ENCODE data around the gene EDAR. TPM values are rescaled to one million over a fixed set of nuclear protein-coding genes. Genes with fewer than 3 reads are reported as not detected.

EDAR gene
- polyA plus RNA-seq, 3 donors = not detected

- Histone ChIP-seq H3K4me1 (ENCODE audit: control insufficient read depth in 1 of 2, insufficient read depth in 2 of 2, low read length in 2 of 2) (no peaks in the 10 kb centered on the region), H3K79me2 (ENCODE audit: insufficient read depth, low read length) (no peaks in the 10 kb centered on the region), H3K36me3 (replicated peaks in 1 of 2; ENCODE audit: control insufficient read depth in 1 of 2, insufficient read depth in 2 of 2, low read length in 2 of 2) (no peaks in the 10 kb centered on the region), H3K9me3 (replicated peaks in 1 of 2; ENCODE audit: control insufficient read depth in 1 of 2, insufficient read depth in 1 of 2, low read length in 2 of 2) (no peaks in the 10 kb centered on the region), H4K20me1 (ENCODE audit: insufficient read depth, low read length) (no peaks in the 10 kb centered on the region), H3K4me3 (replicated peaks in 1 of 3; ENCODE audit: low read depth in 2 of 3, low read length in 3 of 3) (no peak overlapping the region), H2AFZ (ENCODE audit: insufficient read depth, low read depth, low read length, poor library complexity, severe bottlenecking) (no peak overlapping the region), H3K9ac (ENCODE audit: insufficient read depth, low read length, poor library complexity, severe bottlenecking) (no peak overlapping the region), H3K27me3 (ENCODE audit: control insufficient read depth in 2 of 2, insufficient read depth in 2 of 2, low read length in 2 of 2) (no peaks in the 10 kb centered on the region), H3K4me2 (replicated peaks; ENCODE audit: extremely low read depth, low read length, poor library complexity, severe bottlenecking) (no peak overlapping the region), H3K27ac (ENCODE audit: low read depth in 1 of 2, low read length in 2 of 2) (no peak overlapping the region)
- 99% methylated on average over 8 of the region's 11 CpGs for WGBS (ENCODE audit: insufficient coverage)
- H3K9me3 Mint-ChIP-seq = no peaks in the 10 kb centered on the region
- H3K27me3 Mint-ChIP-seq (ENCODE audit: low read depth in 3 of 3) = peaks cover 0 to 1% (median 0%) of the 10 kb centered on the region in 3 donors
- H3K36me3 Mint-ChIP-seq = no peaks in the 10 kb centered on the region
- no peak for TF ChIP-seq CTCF (IDR thresholded peaks at IDR 0.05)
- H3K4me1 Mint-ChIP-seq = peaks cover 7% of the 10 kb centered on the region
- no peak overlapping the region for H3K4me3 Mint-ChIP-seq
- intact Hi-C loops (cut with micrococcal nuclease) = no loop called here
- H3K27ac Mint-ChIP-seq = no peak overlapping the region
- DNase-seq = no peak
Measured at GRCh38 chr2:108933691-108934117, 55.3 kb downstream of the EDAR start.

- no peaks in the 10 kb centered on the region for H3K9me3 Mint-ChIP-seq
- H3K9ac ChIP-seq (ENCODE audit: insufficient read depth, low read length, poor library complexity, severe bottlenecking) = no peak overlapping the region
- no peaks in the 10 kb centered on the region for H3K27me3 ChIP-seq (ENCODE audit: control insufficient read depth in 2 of 2, insufficient read depth in 2 of 2, low read length in 2 of 2)
- no peaks in the 10 kb centered on the region for H4K20me1 ChIP-seq (ENCODE audit: insufficient read depth, low read length)
- intact Hi-C loops (cut with micrococcal nuclease) = no loop called here
- H3K9me3 ChIP-seq (replicated peaks in 1 of 2; ENCODE audit: control insufficient read depth in 1 of 2, insufficient read depth in 1 of 2, low read length in 2 of 2) = no peaks in the 10 kb centered on the region
- WGBS (ENCODE audit: insufficient coverage) = 99% methylated on average over 7 of the region's 10 CpGs
- H3K36me3 Mint-ChIP-seq = no peaks in the 10 kb centered on the region
- H3K4me2 ChIP-seq (replicated peaks; ENCODE audit: extremely low read depth, low read length, poor library complexity, severe bottlenecking) = no peak overlapping the region
- no peak overlapping the region for H3K4me3 ChIP-seq (replicated peaks in 1 of 3; ENCODE audit: low read depth in 2 of 3, low read length in 3 of 3)
- H3K79me2 ChIP-seq (ENCODE audit: insufficient read depth, low read length) = no peaks in the 10 kb centered on the region
- no peak for DNase-seq
- H3K36me3 ChIP-seq (replicated peaks in 1 of 2; ENCODE audit: control insufficient read depth in 1 of 2, insufficient read depth in 2 of 2, low read length in 2 of 2) = no peaks in the 10 kb centered on the region
- H3K27ac Mint-ChIP-seq = no peak overlapping the region
- H3K27me3 Mint-ChIP-seq (ENCODE audit: low read depth in 3 of 3) = peaks cover 0 to 1% (median 0%) of the 10 kb centered on the region in 3 donors
- no peak overlapping the region for H2AFZ ChIP-seq (ENCODE audit: insufficient read depth, low read depth, low read length, poor library complexity, severe bottlenecking)
- no peak for TF ChIP-seq CTCF (IDR thresholded peaks at IDR 0.05)
- no peaks in the 10 kb centered on the region for H3K4me1 ChIP-seq (ENCODE audit: control insufficient read depth in 1 of 2, insufficient read depth in 2 of 2, low read length in 2 of 2)
- peaks cover 3% of the 10 kb centered on the region for H3K4me1 Mint-ChIP-seq
- H3K27ac ChIP-seq (ENCODE audit: low read depth in 1 of 2, low read length in 2 of 2) = no peak overlapping the region
- no peak overlapping the region for H3K4me3 Mint-ChIP-seq
Measured at GRCh38 chr2:108932736-108933332, 56.2 kb downstream of the EDAR start.
